Measurements from ENCODE around the gene ZNF879. TPM values are rescaled to one million over a fixed set of nuclear protein-coding genes. Genes with fewer than 3 reads are reported as not detected.

Gene ZNF879
- total RNA-seq, 2 donors from 2014 or later = 2.7 to 3.2 TPM

Other genes starting within 250 kb of the ZNF879 start
- gene ZNF354B, start 163.9 kb upstream of the ZNF879 start, total RNA-seq = 10 to 100 TPM; 13.4 to 15.2 TPM
- gene ZFP2, start 127.9 kb upstream of the ZNF879 start, total RNA-seq = 1 to 10 TPM; 2.3 TPM
- gene ZNF454, start 82.6 kb upstream of the ZNF879 start, total RNA-seq = 1 to 10 TPM; 2.3 to 3.4 TPM
- not detected for gene GRM6, start 28.5 kb upstream of the ZNF879 start, total RNA-seq
- gene ZNF354C, start 36.6 kb downstream of the ZNF879 start, total RNA-seq = 1 to 10 TPM; 6.3 to 6.7 TPM

Data from posterior vena cava (tissue), 2 donors.